Astrocyte (in vitro differentiated cells and primary cell): ENCODE data around the gene ALDH3A1.

ENCODE experiments used
- EZH2 ChIP-seq: IDR thresholded peaks from 2 replicates; pipeline ENCODE4 v1.6.1; 2012; ENCODE audit warnings: mild to moderate bottlenecking, low read length, inconsistent platforms; ENCODE audit not compliant: insufficient read depth
- TF ChIP-seq, protein P1 (sequence below): IDR thresholded peaks from 2 replicates; pipeline ENCODE4 v1.5.1; 2011; ENCODE audit warnings: low read depth, mild to moderate bottlenecking, inconsistent platforms, low read length, moderate library complexity; ENCODE audit not compliant: insufficient read depth

DNA sequence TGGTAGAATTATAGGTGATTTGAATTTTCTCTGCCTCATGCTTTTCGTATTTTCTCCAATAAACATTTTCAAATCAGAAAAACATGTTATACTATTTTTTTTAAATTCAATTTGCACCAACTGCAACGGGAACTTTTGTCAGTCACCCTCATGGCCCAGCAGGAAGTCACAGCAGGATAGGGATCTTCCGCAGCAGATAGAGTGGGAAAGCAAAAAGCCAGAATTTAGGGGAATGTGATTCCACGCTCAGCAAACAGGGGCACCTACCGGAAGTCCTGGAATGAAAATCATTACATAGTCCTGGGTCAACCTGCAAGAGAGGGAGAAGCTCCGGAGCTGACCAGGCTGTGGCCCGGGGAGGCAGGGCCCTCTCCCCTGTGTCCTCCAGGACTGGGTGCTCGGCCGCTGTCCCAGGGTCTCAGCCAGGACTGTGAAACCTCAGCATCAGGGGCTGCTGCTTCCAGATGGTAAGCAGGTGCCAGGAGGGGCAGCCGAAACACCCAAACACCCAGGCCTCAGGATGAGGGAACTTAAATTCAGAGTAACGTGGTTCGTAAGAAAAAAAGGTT lies 35.6 kb downstream of the ALDH3A1 start:
- TF ChIP-seq, protein P1, sequence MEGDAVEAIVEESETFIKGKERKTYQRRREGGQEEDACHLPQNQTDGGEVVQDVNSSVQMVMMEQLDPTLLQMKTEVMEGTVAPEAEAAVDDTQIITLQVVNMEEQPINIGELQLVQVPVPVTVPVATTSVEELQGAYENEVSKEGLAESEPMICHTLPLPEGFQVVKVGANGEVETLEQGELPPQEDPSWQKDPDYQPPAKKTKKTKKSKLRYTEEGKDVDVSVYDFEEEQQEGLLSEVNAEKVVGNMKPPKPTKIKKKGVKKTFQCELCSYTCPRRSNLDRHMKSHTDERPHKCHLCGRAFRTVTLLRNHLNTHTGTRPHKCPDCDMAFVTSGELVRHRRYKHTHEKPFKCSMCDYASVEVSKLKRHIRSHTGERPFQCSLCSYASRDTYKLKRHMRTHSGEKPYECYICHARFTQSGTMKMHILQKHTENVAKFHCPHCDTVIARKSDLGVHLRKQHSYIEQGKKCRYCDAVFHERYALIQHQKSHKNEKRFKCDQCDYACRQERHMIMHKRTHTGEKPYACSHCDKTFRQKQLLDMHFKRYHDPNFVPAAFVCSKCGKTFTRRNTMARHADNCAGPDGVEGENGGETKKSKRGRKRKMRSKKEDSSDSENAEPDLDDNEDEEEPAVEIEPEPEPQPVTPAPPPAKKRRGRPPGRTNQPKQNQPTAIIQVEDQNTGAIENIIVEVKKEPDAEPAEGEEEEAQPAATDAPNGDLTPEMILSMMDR = no peak
- no peak for TF ChIP-seq EZH2
